ENCODE measurements around the gene DSG1.
"Not testable (repeated sequence)": the region's sequence is repeated elsewhere in the genome, so short reads cannot be mapped to it uniquely, and the experiment has no call there.

The DSG1 gene

DNA sequence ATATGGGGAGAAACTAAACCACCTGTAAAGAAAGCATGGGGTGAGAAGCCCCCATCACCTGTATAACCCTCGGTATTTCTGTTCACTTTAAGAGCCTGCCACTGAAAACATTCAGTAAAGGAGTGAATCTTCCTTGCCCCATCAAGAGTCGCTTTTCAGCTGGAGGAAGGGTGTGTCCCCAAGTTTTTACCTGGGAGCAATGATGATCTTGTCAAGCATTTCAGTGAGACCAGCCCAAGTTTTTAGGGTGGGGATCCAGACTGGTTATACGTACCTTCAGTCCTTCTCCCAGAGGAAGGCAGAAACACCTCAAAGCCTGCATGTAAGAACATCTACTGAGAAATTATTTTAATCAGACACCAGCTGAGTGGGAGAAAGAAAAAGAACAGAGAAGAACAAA, at the start of gene DSG1:
Gene DSG1, plus strand, starts transcription at position 301 of the 400 bp plus-strand sequence. CDS start 141 bp downstream, outside the sequence.
- no peak for DNase-seq (ENCODE audit: low spot score)

- DNase-seq (ENCODE audit: low spot score): peak; percentile 77
Observed at GRCh38 chr18:31268985-31269406, 49.0 kb upstream of the DSG1 start.

DNA sequence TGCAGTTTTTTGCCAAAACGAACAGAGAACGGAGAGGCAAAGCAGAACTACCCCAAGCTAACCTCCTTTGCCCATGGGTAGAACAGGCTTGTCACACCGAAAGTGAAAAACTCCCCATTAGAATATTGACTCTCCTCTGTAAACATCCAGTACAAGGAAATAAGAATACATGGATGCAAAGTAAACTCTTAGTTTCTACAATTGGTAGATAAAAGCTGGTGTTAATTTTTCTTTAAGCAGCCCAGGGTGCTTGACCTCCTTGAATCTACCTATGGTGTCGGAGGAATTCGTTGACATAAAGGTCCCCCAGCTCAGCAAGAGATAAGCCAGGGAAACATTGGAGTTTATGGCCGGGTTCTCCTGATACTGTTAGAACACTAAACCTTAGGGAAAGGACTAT, 48.4 kb upstream of the DSG1 start:
- DNase-seq (ENCODE audit: low spot score): no peak

GRCh38 chr18:31270578-31270977, 47.4 kb upstream of the DSG1 start:
- DNase-seq (ENCODE audit: low spot score): no peak

DNA sequence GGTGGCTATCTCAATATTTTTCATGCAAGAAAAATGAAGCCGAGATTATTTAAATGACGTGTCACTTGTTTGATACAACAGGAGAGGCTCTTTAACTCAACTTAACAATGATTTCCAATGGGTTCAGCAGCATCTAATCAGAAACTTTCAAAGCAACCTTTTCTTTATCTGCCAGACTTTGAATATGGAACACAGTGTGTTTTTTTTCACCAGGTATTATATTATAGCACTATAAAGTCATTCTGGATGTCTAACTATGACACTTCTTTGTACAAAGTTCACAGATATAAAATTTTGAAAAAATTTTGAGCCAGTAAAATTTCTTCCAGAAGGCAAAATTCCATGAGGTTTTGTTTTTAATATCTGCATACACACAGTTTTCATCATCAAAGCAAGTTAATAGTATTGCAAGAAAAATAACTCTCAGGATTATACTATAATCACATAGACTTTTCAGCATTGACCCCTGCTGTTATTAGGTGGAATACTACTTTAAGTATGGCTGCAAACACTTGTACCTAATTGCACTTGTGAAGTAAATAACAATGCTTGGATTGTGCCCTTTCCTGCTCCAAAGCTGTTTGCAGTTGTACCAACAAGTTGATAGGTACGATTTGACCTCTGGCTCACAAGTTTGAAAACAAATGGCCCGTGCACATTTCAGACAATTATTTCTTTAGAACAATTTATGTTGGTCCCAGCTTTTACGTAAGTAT, 44.0 kb upstream of the DSG1 start:
- no peak for DNase-seq (ENCODE audit: low spot score)

GRCh38 chr18:31274931-31275330, 43.0 kb upstream of the DSG1 start:
- peak; percentile 39 for DNase-seq (ENCODE audit: low spot score)

- DNase-seq (ENCODE audit: low spot score): peak; percentile 67
Observed at GRCh38 chr18:31275722-31276463, 42.1 kb upstream of the DSG1 start.

- DNase-seq (ENCODE audit: low spot score): no peak
Observed at GRCh38 chr18:31278609-31279071, 39.3 kb upstream of the DSG1 start.

DNA sequence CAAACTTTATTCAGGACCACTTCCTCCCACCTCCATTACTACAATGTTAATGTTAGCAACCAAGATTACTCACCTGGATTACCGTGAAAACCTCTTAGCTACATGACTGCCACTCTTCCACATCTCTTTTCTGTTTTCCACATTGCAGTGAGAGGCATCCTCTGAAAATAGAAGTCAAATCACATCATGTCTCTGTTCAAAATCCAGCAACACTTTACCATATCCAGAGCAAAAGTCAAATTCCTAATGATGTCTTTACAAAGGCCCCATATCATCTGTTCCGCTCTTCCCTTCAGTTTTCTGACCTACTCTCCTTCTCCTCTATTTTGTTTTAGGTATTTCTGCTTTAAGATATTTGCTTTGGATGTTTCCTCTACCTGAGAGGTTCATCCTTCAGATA, 37.5 kb upstream of the DSG1 start:
- no peak for DNase-seq (ENCODE audit: low spot score)

GRCh38 chr18:31281437-31281836, 36.5 kb upstream of the DSG1 start:
- no peak for DNase-seq (ENCODE audit: low spot score)

GRCh38 chr18:31289446-31289845, 28.5 kb upstream of the DSG1 start:
- not testable (repeated sequence) for DNase-seq (ENCODE audit: low spot score)

GRCh38 chr18:31291688-31292087, 26.3 kb upstream of the DSG1 start:
- DNase-seq (ENCODE audit: low spot score): no peak

DNA sequence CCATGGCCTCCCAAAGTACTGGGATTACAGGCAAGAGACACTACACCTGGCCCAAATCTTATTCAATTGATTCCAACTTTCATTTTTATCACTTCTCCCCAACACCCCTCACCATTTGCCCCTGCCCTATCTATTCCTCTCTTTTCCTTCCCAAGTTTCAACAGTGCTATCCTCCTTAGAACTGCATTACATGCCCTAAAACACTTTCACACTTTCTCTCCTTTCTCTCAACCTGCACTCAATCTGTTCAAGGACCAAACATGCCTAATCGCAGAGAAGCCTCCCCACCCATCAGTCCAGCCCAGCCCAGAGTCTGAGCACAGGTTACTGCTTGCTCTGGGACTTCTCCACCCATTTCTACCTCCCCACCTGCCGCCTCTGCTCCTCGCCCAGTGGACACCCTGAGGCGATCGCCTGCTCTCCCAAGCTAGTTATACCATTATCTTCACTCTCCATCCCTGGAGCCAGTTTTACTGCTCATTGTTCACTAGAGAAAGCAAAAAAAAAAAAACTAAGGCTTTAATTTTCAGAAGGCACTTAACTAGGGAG, 23.7 kb upstream of the DSG1 start:
- DNase-seq (ENCODE audit: low spot score): no peak

DNA sequence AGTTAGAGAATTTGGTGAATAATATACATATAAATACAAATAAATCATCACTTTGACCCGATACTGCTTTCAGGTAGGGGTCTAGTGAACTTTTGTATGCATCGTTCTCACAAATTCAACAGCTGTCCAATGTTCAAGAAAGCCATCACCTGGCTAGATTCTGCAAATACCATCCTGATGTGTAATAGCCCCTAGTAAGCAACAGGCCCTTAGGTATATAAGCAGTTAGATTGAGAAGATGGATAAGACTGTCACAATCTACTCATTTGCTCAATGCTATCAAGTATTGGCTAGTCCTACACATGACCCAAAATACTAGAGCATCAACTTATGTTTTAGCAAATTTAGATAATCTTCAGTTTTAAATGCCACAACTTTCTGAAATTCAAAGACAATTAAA, 20.7 kb upstream of the DSG1 start:
- no peak for DNase-seq (ENCODE audit: low spot score)

- peak; percentile 56 for DNase-seq (ENCODE audit: low spot score)
Observed at GRCh38 chr18:31301201-31301655, 16.7 kb upstream of the DSG1 start.

DNA sequence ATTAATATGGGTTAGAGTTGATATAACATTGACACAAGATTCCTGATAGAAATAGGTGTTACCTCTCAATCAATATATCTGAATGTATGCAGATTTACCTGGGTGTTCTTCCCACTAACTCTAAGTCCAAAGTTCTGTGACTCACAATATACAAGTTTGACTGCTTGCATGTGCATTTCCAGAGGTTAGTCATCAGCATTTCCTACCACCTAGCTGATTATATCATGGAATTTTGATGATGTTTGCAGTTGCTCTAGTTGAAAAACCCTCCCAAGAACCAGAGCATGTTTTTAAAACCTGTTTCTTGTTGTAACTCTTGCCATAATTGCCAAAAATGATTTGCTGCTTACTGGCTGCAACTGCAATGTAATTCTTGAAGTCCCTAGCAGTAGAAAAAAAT, 15.0 kb upstream of the DSG1 start:
- peak; percentile 81 for DNase-seq (ENCODE audit: low spot score)

GRCh38 chr18:31303771-31304170, 14.2 kb upstream of the DSG1 start:
- peak; percentile 15 for DNase-seq (ENCODE audit: low spot score)

- no peak for DNase-seq (ENCODE audit: low spot score)
Observed at GRCh38 chr18:31309115-31309514, 8.8 kb upstream of the DSG1 start.

DNA sequence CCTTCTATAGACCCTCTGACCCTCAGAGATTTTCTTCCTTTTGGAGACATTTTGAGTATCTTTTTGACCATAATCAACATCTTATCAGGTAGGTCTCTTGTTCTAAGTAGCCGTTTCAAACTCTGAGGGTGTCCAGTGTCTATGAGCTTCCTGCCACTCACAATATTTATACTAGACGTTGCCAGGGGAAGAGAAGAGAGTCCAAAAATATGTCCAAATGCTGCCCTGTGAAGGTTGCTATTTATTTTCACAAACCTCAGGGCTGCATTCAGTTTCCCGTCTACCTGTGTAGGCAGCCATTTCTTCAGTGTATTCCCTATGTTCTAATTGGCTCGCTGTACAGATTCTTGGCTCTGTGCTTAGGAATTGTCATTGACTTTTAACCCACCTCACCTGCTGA, 986 bp upstream of the DSG1 start:
- DNase-seq (ENCODE audit: low spot score): no peak

- DNase-seq (ENCODE audit: low spot score): no peak
Observed at GRCh38 chr18:31321719-31322118, 3.8 kb downstream of the DSG1 start.

DNA sequence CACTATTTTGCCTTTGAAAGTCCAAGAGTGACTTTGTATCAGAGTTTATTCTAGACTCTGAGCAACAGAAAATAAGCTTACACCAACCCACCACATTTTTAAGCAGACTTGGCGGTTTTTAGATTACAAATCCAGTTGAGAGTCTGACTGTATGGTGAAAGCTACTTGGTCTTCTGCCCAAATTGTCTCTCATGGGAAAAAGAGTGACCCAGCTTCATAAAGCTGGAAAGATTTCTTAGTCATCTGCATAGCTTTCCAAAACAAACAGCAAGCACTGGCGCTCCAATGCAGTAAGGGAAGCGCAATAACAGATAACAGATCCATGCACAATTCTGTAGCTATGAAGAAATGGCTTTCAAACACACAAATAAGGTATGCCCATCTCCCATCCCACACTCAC, 7.1 kb downstream of the DSG1 start:
- peak; percentile 13 for DNase-seq (ENCODE audit: low spot score)

- DNase-seq (ENCODE audit: low spot score): no peak
Observed at GRCh38 chr18:31329787-31330438, 12.0 kb downstream of the DSG1 start.

- DNase-seq (ENCODE audit: low spot score): no peak
Observed at GRCh38 chr18:31343454-31343853, 25.5 kb downstream of the DSG1 start.

Measured in kidney tubule cell (primary cell).